ENCODE data around the gene NCR1. TPM values are rescaled to one million over a fixed set of nuclear protein-coding genes. Genes with fewer than 3 reads are reported as not detected.

The NCR1 gene
- total and polyA plus RNA-seq, 2 of the 8 experiments (the other 6 are each of a cell fraction or from before 2014, with no cell fraction given): 1.5 to 5.1 TPM

- TF ChIP-seq CHD7 (IDR thresholded peaks at IDR 0.05; ENCODE audit: insufficient replicate concordance, low read length): no peak
- no peak for TF ChIP-seq RNF2 (IDR thresholded peaks at IDR 0.05; ENCODE audit: borderline replicate concordance, low read depth, low read length, missing control alignments, poor library complexity, severe bottlenecking)
- TF ChIP-seq ATF2 (IDR thresholded peaks at IDR 0.05; ENCODE audit: low read length): no peak
- no peak for TF ChIP-seq JUN (IDR thresholded peaks at IDR 0.05; ENCODE audit: low read depth, low read length)
- TF ChIP-seq TAF7 (optimal IDR thresholded peaks at IDR 0.05; ENCODE audit: borderline replicate concordance, low read depth, low read length): no peak
- TF ChIP-seq SP1 (IDR thresholded peaks at IDR 0.05; ENCODE audit: low read depth, low read length): no peak
- TF ChIP-seq CTCF (IDR thresholded peaks at IDR 0.05; ENCODE audit: control extremely low read depth in 1 of 3, insufficient read depth in 1 of 3, low read depth in 1 of 3, low read length in 3 of 3): no peak
These were observed 32.0 kb upstream of the NCR1 start, which contains the start of gene FCAR (continued) for GRCh38 chr19:54873990-54874389.

All from H1 (cell line).